GM12873 (cell line): ENCODE results near the gene CRYAB.

Experiments
- TF ChIP-seq, protein P1 (sequence below): IDR thresholded peaks from 2 replicates; pipeline ENCODE4 v1.5.1; 2012; ENCODE audit warnings: low read depth, mild to moderate bottlenecking, moderate library complexity, low read length, control low read depth; ENCODE audit not compliant: insufficient read depth; ENCODE audit errors: missing control alignments

The CRYAB gene

DNA sequence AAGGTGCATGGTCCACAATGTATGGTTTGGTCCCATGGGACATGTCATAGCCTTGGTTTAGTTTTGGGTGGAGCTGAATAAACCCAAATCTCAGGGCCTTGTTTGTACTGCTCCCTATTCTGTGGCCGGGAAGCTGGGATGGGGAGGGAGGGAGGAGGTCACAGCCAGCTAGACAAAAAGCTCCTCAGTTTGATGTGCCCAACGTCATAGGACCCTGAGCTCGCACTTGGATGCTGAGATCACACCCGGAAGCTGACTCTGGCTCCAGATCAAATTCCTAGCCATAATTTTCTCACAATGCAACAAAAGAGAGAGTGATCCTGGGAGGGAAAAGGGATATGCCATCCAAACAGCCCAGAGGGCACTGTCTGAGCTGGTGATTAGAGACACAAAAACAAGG, 2.4 kb upstream of the CRYAB start:
- TF ChIP-seq, protein P1, sequence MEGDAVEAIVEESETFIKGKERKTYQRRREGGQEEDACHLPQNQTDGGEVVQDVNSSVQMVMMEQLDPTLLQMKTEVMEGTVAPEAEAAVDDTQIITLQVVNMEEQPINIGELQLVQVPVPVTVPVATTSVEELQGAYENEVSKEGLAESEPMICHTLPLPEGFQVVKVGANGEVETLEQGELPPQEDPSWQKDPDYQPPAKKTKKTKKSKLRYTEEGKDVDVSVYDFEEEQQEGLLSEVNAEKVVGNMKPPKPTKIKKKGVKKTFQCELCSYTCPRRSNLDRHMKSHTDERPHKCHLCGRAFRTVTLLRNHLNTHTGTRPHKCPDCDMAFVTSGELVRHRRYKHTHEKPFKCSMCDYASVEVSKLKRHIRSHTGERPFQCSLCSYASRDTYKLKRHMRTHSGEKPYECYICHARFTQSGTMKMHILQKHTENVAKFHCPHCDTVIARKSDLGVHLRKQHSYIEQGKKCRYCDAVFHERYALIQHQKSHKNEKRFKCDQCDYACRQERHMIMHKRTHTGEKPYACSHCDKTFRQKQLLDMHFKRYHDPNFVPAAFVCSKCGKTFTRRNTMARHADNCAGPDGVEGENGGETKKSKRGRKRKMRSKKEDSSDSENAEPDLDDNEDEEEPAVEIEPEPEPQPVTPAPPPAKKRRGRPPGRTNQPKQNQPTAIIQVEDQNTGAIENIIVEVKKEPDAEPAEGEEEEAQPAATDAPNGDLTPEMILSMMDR = no peak

DNA sequence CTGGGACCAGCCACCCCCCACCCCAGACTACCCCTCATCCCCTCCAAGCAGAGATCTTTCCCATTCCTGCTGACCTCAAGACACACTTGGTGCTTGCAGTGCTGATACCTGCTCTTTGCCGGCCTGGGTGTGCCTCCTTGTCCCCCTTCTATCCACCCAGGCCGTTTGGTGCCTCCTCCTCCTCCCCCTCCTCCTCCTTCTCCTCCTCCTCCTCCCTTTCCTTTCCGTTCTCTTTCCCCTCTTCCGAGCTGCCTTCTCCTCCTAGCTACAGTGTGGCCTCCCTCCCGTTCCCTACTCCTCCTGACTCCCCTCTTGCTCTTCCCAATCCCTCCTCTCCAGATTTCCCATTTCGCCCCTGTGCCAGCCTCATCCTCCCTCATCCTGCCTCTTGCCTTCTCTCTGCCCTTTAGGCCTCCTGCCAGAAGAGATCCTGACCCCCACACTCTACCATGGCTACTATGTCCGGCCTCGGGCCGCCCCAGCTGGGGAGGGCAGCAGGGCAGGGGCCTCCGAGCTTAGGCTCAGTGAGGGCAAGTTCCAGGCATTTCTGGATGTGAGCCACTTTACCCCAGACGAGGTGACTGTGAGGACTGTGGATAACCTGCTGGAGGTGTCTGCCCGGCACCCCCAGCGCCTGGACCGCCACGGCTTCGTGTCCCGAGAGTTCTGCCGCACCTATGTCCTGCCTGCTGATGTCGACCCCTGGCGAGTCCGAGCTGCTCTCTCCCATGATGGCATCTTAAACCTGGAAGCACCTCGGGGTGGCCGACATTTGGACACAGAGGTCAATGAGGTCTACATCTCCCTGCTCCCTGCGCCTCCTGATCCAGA, 1.7 kb upstream of the CRYAB start:
- TF ChIP-seq, protein P1 = no peak

DNA sequence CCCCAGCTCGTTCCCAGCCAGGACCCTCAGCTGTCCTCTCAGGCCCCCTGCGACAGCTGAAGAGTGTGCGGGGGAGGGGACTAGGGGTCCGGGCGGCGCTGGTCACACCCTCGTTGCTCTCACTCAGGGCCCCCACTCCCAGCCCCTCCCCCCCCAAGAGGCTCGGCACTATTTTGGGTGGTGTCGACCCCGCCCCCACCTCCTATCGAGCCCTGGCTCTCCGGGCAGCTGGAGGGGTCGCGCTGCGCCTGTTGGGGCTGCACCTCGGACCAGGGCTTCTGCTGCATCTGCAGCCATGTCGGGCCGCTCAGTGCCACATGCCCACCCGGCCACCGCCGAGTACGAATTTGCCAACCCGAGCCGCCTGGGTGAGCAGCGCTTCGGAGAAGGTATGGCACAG, 965 bp upstream of the CRYAB start, which contains the start of gene HSPB2:
TSS of gene HSPB2 (plus strand) at position 200 of the 400 bp plus-strand sequence. CDS start at position 296, 96 bp downstream.
- TF ChIP-seq, protein P1 = no peak

DNA sequence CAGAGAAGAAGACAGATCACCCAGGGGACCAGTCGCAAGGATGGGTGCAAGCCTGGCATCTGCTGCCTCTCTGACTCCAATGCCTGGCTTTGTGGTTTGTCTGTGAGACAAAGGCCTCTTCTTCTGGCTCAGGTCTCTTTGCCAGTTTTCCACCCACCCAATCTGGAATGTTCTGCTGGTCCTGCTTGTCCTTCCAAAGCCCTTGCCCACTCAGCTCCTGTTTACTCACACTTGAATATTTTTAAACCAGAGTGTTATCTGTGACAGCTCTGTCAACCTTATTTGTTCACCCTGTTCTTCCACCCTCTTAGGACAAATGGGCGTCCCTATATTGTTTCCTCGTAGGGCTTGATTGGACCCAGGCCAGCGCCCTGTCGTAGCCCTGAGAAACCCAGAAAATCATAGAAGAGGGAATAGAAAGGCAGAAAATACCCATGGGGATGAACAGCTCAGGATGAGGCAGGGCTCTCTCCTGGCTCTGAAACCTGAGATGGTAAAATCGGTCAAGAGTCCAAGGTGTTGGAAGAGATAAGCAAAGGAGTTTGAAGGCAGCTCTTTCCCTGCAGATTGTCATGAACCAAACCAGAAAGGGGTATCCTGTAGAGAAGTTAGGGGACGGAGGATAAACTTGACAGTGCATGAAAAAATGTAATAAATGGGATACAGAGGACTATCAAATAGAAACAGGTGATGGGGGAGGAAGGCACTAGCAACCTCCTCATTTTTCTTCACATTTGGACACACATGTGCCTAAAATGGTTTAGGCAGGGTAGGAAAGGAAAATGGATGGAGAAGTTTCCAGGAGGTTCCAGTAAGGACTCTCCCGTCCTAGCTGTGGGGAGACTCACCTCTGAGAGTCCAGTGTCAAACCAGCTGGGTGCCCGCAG, 651 bp downstream of the CRYAB start:
- TF ChIP-seq, protein P1 = no peak

DNA sequence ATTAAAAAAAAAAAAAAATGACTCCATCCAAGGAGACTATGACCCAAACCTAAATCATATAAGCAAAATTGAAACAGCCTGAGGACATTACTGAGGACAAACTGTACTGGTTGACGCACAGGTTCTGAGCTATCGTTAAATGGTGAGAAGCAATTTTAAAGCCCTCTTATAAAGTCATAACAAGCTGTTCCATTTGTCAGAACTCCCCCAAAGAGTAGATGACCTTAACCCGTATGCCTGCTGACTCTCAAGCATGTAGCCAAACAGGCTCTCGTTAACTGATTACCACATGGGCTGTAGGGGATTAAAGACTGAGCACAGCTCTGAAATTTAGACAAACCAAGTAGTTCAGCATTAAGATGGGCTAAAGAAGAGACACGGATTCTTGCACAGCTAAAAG, 2.2 kb downstream of the CRYAB start:
- TF ChIP-seq, protein P1 = no peak

DNA sequence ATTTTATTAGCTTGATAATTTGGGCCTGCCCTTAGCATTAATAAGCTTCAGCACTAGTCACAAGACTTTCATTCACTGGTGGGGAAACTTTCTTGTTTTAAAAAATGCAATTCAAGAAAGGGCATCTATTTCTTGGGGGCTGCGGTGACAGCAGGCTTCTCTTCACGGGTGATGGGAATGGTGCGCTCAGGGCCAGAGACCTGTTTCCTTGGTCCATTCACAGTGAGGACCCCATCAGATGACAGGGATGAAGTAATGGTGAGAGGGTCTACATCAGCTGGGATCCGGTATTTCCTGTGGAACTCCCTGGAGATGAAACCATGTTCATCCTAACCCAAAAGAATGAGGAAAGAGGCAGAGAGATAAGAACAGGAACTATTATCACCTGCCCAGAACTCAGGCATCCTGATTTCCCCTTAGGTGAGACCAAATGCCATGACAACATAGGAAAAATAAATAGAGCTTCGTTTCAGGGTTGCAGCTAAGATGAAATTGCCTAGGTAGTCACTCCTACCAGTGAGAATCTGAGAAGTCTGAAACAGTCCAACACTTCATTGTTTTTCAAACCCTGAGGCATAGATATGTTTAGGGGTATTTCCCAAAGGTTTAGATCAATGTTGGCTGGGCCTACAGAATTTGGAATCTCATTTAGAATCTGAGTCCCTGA, 2.8 kb downstream of the CRYAB start:
- TF ChIP-seq, protein P1 = no peak
